Mesodermal cell (in vitro differentiated cells): ENCODE data around the gene LILRA5.
"Not testable (repeated sequence)": the region's sequence is repeated elsewhere in the genome, so short reads cannot be mapped to it uniquely, and the experiment has no call there.

ENCODE experiments used
- H3K27ac ChIP-seq: 2 replicates; pipeline ENCODE4 v1.7.0; 2013; ENCODE audit warnings: mild to moderate bottlenecking, low read depth, low read length, moderate library complexity; ENCODE audit not compliant: severe bottlenecking
- H3K36me3 ChIP-seq: 2 replicates; pipeline ENCODE4 v1.7.1; 2013; ENCODE audit warnings: mild to moderate bottlenecking, low read length, moderate library complexity; ENCODE audit not compliant: control insufficient read depth, insufficient read depth
- H3K4me1 ChIP-seq: one replicate; pipeline ENCODE4 v1.7.1; 2013; ENCODE audit warnings: mild to moderate bottlenecking, low read length; ENCODE audit not compliant: insufficient read depth, control insufficient read depth, poor library complexity, severe bottlenecking
- H3K4me3 ChIP-seq: 2 replicates; pipeline ENCODE4 v1.7.0; 2013; ENCODE audit warnings: low read length, control low read depth, mild to moderate bottlenecking; ENCODE audit not compliant: insufficient read depth, poor library complexity, severe bottlenecking; ENCODE audit errors: extremely low read depth
- H3K9me3 ChIP-seq: 2 replicates; pipeline ENCODE4 v1.7.1; 2013; ENCODE audit warnings: mild to moderate bottlenecking, low read length, moderate library complexity; ENCODE audit not compliant: control insufficient read depth
- WGBS, 2 experiments: methylation state at CpG; one replicate each; pipeline ENCODE4 v1.1.5; 2013; ENCODE audit warnings: missing lambda C conversion rate in 2 of 2; ENCODE audit not compliant: insufficient coverage in 2 of 2; 5-methylcytosine and 5-hydroxymethylcytosine counted together

Gene LILRA5

GRCh38 chr19:54281729-54282075 lies 31.3 kb downstream of the LILRA5 start:
- 89 to 92% methylated on average over 4 of the region's 5 CpGs for WGBS, 2 experiments

DNA sequence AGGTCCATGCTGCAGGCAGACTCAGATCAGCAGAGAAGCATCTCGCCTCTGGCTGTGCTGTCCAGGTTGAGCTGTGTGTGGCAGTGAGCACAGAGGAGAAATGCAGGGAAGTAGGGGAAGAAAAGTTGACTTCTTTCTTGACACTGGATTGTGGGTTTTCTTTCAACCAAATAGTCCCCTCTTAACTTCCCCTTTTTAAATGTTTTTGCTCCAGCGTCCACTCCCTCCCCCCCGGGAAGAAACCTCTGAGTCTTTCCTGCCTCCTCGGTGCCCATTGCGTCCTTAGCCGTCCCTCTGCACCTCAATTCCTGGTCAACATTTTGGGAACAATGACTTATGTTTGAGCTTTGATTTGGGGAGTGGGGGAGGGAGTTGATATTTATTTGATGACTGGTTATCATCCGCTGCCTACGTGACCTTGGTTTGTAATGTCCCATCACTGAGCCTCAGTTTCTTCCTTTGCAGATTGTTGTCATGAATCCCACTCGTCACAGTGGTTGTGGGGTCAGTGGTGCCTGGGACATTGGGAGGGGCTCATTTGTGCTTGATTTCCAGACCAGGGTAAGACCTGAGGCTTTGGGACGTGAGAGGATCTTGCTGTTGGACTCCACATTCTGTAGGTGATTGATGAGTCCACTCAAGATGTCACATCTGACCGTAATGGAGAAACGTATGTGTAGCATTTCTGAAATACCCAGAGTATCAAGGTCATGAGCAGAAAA lies 31.8 kb downstream of the LILRA5 start, which contains the start of gene LILRB2:
LILRB2 (minus strand) TSS at position 104 of the 722 bp plus-strand sequence. CDS start 614 bp downstream, outside the sequence.
- Histone ChIP-seq H3K4me3 (no peak within 1 kb of the TSS), H3K27ac (no peak within 1 kb of the TSS), H3K4me1 (no peaks in the 10 kb centered on the region), H3K9me3 (no peaks in the 10 kb centered on the region), H3K36me3 (no peaks in the 10 kb centered on the region)
- 83 to 84% methylated on average over 10 to 11 of the region's 12 CpGs for WGBS, 2 experiments

More at GRCh38 chr19:54281729-54282075, 31.3 kb downstream of the LILRA5 start:
- not testable (repeated sequence) for H3K4me3 ChIP-seq, H3K4me1 ChIP-seq, H3K27ac ChIP-seq, H3K36me3 ChIP-seq, H3K9me3 ChIP-seq

GRCh38 chr19:54280441-54280840 lies 32.5 kb downstream of the LILRA5 start:
- not testable (repeated sequence) for H3K36me3 ChIP-seq, H3K4me1 ChIP-seq, H3K27ac ChIP-seq, H3K4me3 ChIP-seq, H3K9me3 ChIP-seq
- 78 to 92% methylated on average over 7 to 10 of the region's 10 CpGs for WGBS, 2 experiments

- not testable (repeated sequence) for H3K4me3 ChIP-seq, H3K4me1 ChIP-seq, H3K36me3 ChIP-seq, H3K9me3 ChIP-seq, H3K27ac ChIP-seq
- 43% methylated on average over 3 of the region's 4 CpGs; no CpG with 5 or more reads in 1 of the 2 experiments for WGBS, 2 experiments
These were observed 32.9 kb downstream of the LILRA5 start for GRCh38 chr19:54280025-54280424.

DNA sequence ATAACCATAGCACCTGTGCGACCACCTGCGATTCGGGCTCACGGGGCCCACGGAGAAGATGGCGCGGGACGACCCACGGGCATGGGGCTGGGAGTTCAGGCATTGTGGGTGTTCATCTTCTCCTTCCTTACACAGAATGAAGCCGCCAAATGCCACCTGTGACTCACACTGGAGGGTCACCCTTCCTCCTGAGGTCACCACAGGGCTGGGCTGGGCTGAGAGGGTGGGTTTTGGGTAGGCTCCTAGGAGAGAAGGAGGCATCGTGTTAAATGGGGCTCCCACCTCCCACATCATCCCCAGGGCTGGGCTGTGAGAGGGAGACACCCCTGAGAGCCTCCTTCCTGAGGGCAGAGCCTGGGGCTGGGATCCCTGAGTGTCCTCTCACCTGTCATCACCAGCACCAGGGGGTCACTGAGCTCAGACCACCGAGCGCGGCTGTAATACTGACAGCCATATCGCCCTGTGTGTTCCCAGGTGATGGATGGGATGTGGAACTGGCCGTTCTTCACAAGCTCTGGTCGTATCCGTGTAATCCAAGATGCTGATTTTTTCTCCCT lies 33.5 kb downstream of the LILRA5 start:
- H3K4me1 ChIP-seq = no peaks in the 10 kb centered on the region
- H3K4me3 ChIP-seq = no peak overlapping the region
- no peaks in the 10 kb centered on the region for H3K36me3 ChIP-seq
- 90 to 94% methylated on average over 6 to 14 of the region's 18 CpGs for WGBS, 2 experiments
- H3K27ac ChIP-seq = no peak overlapping the region
- no peaks in the 10 kb centered on the region for H3K9me3 ChIP-seq

DNA sequence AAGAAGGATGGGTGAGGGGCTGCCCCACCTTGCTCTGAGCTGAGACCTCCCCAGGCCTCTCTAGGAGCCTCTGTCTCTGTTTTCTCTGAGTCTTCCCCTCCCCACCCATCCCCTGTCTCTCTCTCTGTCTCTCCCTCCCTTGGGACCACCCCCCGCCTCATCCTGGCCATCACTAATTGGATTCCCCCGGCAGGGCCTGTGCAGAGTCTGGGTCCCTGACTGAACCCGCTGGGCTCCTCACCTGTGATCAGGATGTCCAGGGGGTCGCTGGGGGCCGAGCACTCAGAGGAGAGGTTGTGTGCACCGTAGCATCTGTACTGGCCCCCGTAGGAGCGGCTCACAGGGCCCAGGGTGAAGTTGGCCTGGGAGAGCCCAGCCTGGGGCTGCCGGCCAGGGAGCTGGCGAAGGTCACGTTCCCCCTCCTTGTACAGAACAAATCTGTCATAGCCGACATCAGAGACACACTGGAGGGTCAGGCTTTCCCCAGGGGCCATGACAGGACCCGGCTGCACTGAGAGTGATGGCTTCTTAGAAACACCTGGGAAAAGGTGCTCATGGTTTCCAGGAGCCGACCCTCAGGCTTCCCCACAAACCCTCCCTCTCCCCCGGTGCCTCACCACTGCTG lies 34.3 kb downstream of the LILRA5 start:
- H3K27ac ChIP-seq, H3K36me3 ChIP-seq, H3K9me3 ChIP-seq, H3K4me1 ChIP-seq, H3K4me3 ChIP-seq: not testable (repeated sequence)
- 82% methylated on average over 10 to 13 of the region's 15 CpGs for WGBS, 2 experiments

GRCh38 chr19:54278056-54278455 lies 34.9 kb downstream of the LILRA5 start:
- H3K36me3 ChIP-seq, H3K4me1 ChIP-seq, H3K4me3 ChIP-seq, H3K27ac ChIP-seq, H3K9me3 ChIP-seq: not testable (repeated sequence)
- 86 to 93% methylated on average over 11 of the region's 13 CpGs for WGBS, 2 experiments

DNA sequence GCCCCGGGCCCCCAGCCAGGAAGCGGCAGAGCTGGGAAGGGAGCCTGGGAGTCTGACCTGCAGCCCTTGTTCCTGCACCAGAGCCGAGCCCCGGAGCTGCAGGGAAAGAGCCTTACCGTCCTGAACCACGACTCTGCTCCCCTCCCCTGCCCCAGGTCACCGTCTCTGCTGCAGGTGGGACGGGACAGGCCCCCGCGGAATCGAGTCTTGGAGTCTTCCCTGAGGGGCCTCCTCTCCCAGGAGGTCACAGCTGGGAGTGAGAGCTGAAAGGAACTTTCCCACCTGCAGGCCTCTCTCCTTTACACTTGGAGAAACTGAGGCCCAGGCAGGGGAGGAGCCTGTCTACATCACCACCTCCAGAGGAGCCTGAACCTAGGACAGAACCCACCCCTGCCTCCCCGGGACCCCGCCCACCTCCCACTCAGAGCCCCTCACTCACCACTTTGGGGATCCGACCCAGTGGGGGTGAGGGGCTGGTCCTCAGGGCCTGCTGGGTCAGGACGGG lies 35.8 kb downstream of the LILRA5 start:
- not testable (repeated sequence) for H3K27ac ChIP-seq, H3K4me1 ChIP-seq, H3K36me3 ChIP-seq, H3K4me3 ChIP-seq, H3K9me3 ChIP-seq
- WGBS, 2 experiments = 80 to 82% methylated on average over 7 to 9 of the region's 15 CpGs

DNA sequence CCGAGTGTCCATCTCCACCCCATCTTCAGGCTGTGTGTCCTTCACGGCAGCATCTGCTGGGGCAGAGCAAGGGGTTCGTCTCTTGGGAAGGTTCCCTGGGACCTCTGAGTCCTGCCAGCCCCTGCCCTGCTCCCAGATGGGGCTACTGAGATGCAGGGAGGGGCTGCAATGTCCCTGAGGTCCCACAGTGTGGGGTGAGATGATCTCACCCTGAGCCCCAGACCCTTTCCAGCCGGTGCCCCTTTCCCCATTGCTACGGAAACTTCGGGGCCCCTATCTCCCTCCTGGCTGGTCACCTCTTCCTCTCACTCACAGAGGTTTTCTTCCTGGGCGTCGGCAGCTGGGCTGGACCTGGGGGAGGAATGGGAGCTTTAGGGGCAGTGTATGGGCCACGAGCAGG lies 37.0 kb downstream of the LILRA5 start:
- no peaks in the 10 kb centered on the region for H3K9me3 ChIP-seq
- no peak overlapping the region for H3K27ac ChIP-seq
- H3K36me3 ChIP-seq = no peaks in the 10 kb centered on the region
- no peak overlapping the region for H3K4me3 ChIP-seq
- 50 to 78% methylated on average over 1 to 5 of the region's 9 CpGs for WGBS, 2 experiments
- no peaks in the 10 kb centered on the region for H3K4me1 ChIP-seq

GRCh38 chr19:54274516-54274915 lies 38.5 kb downstream of the LILRA5 start:
- not testable (repeated sequence) for H3K27ac ChIP-seq, H3K4me3 ChIP-seq
- 80 to 89% methylated on average over 2 to 6 of the region's 9 CpGs for WGBS, 2 experiments

DNA sequence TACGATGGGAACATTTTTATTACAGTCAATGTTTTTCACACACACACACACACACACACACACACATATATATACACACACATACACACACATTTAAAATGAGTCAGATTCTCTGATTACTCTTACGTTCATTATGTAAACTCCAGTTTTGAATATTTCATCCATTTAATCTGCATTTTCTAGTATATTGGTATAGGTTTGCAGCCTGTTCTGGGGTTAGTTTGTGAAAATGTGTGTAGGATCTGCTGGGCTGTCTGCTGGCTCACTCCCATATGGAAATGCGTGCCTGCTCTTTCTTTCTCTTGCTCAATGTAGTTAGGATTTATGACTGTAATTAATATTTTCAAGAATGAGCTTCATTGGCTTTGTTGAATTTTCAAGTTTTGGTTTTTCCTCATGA lies 39.1 kb downstream of the LILRA5 start:
- Histone ChIP-seq H3K36me3 (no peaks in the 10 kb centered on the region), H3K9me3 (no peaks in the 10 kb centered on the region), H3K4me1 (no peaks in the 10 kb centered on the region), H3K4me3 (no peak overlapping the region), H3K27ac (no peak overlapping the region)
- WGBS, 2 experiments = no CpG with 5 or more reads among the region's 3 CpGs

More at GRCh38 chr19:54274516-54274915, 38.5 kb downstream of the LILRA5 start:
- H3K36me3 ChIP-seq, H3K9me3 ChIP-seq, H3K4me1 ChIP-seq: not testable (repeated sequence)
